Glomerular endothelial cell (primary cell): ENCODE results near the gene SCFD2. TPM values are rescaled to one million over a fixed set of nuclear protein-coding genes. Genes with fewer than 3 reads are reported as not detected.
"Not testable (repeated sequence)": the region's sequence is repeated elsewhere in the genome, so short reads cannot be mapped to it uniquely, and the experiment has no call there.

Experiments
- DNase-seq: peaks from one replicate; pipeline ENCODE4 v3.0.0-alpha.2; 2011; ENCODE audit warnings: low read depth, low spot score; ENCODE audit errors: extremely low read depth
- total RNA-seq: library from RNA; depleted of rRNA; stranded (reverse); fragments of >200 nt; gene quantifications from 2 replicates; pipeline ENCODE4 v1.2.3, GENCODE V29; 2015

Gene SCFD2
- total RNA-seq, 1 donor from 2014 or later, result 14.4 TPM

DNA sequence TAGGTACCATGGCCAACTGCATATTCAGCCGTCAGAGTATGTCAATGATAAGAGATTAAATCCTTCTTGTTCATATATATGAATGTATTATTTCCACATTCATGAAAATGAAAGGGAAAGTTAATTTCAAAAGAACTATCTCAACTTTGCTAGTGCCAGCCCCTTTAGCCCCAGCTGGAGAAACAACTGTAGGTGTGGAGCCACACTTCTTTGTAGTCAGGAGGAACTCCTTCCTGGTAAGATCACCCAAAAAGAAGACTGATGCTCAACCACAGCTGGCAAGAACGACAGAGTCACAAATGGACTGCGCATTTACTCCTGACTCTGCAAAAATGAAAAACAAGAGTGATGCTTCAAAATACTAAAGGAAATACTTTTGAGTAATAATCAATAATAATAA is 367.4 kb downstream of the SCFD2 start:
- DNase-seq, result no peak

GRCh38 chr4:52997132-52997416 is 368.8 kb downstream of the SCFD2 start:
- no peak for DNase-seq

GRCh38 chr4:52996261-52997131 is 369.4 kb downstream of the SCFD2 start:
- no peak for DNase-seq

GRCh38 chr4:52995360-52996030 is 370.4 kb downstream of the SCFD2 start:
- no peak for DNase-seq

DNA sequence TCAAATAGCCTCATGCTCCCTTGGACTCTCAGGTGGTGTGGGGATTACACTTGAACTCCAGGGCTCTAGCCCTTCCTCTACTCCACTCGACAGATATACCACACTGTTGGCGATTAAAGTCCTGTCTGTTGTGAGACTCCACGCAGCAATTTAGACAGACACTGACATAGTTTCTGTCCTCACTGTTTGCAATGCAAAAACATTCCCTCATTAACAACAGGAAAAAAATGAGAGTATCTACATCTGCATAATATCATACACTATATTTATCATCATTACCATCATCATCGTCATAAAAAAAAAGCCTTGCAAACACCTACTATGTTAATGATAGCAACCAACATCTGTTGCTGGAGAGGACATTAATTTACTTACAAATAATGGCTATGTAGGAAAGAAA is 371.3 kb downstream of the SCFD2 start:
- DNase-seq, result no peak

GRCh38 chr4:52993771-52994170 is 372.1 kb downstream of the SCFD2 start:
- DNase-seq, result no peak

DNA sequence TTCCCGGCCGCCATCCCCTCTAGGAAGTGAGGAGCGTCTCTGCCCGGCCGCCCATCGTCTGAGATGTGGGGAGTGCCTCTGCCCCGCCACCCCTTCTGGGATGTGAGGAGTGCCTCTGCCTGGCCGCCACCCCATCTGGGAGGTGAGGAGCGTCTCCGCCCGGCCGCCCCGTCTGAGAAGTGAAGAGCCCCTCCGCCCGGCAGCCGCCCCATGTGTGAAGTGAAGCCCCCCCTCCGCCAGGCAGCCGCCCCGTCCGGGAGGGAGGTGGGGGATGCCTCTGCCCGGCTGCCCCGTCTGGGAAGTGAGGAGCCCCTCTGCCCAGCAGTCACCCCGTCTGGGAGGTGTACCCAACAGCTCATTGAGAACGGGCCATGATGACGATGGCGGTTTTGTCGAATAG is 373.3 kb downstream of the SCFD2 start:
- not testable (repeated sequence) for DNase-seq

GRCh38 chr4:52991472-52991871 is 374.4 kb downstream of the SCFD2 start:
- DNase-seq, result no peak

DNA sequence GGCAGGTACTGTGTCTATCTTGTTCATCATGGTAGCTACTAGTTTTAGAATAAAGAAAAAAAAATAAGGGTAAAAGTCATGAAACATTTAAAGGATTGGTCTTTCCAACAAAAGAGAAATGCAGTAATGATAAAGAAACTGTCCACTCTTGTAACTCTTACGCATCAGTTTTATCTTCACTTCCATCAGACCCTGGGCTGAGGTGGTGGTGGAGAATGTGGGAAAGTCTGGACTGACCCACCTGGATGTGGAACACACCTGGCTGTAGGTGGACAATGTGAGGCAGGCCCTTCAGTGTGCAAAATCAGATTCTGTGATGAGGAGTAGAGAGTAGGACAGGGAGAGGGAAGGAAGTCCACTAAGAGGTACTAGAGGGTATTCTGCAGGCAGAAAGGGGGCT is 375.2 kb downstream of the SCFD2 start:
- DNase-seq, result no peak

DNA sequence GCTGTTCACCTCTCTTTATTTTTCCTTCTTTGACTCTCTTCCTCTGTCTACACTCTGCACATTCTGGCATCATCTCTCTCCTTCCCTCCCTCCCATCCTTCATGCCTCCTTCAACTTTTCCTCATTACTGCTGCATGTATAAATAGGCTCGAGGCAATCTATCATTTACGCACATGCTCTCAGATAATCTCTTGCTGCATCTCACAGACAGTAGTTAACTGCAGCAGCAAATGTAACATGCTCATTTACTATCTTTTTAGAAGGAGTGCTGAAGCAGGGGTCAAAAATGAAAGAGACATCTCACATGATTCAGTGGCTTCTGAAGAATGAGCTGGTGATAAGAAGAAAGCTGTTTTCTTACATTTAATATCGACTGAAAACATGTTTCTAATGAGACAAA is 376.0 kb downstream of the SCFD2 start:
- DNase-seq, result no peak

GRCh38 chr4:52987392-52988056 is 378.3 kb downstream of the SCFD2 start:
- no peak for DNase-seq

GRCh38 chr4:52984462-52984881 is 381.4 kb downstream of the SCFD2 start:
- no peak for DNase-seq

- peak; percentile 51 for DNase-seq
Observed at GRCh38 chr4:52983563-52984303, 382.1 kb downstream of the SCFD2 start.

GRCh38 chr4:52982946-52983340 is 382.9 kb downstream of the SCFD2 start:
- no peak for DNase-seq

GRCh38 chr4:52982255-52982945 is 383.5 kb downstream of the SCFD2 start:
- DNase-seq, result peak; percentile 41

DNA sequence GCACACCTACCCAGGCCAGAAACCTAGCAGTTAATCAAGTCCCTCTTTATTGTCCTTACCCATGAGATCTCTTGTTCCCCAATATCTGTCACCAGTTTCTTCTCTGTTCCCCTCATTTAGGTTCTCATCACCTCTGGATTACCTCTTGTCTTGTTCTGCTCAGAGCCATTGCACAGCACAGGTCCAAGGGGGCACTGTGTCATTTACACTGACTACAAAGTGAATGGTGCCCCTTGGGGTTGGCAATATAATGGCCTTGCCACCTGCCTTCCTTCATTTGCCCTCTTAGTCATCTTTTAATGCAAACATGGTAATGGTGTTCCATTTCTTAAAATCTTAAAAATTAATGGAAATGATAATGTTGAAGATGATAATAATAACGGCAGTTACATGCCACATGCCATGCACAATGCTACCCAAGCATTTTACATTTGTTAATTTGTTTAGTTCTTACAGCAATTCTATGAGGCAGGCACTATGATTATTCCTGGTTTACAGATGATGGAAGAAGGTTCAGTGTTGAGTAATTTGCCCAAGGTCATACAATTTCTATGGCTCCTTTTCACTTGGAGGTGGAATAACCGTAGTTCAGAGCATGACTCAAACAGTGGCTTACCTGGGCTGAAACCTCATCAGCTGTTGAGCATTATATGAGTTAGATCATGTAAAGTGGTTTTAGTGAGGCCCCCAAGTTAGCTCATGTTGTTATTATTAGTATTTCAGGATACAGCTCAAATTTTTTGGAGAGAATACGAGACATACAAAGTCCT is 385.9 kb downstream of the SCFD2 start:
- no peak for DNase-seq

DNA sequence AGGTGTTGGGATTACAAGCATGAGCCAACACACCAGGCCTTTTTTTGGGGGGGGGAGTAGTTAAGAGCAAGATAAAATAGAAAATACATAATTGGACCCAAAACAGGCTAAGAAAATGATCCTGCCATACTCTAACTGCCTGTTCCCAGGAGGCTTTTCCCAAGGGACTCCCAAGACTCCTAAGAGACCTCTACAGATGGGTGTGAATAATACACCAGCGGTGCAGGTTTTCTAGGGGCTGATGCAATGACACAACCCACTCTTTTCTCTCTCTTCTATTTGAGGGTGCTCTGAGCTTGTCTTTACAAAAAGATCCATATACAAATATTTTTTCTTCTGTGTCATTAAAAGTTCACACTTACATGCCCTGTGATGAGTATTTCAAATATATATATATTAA is 386.8 kb downstream of the SCFD2 start:
- DNase-seq, result no peak

DNA sequence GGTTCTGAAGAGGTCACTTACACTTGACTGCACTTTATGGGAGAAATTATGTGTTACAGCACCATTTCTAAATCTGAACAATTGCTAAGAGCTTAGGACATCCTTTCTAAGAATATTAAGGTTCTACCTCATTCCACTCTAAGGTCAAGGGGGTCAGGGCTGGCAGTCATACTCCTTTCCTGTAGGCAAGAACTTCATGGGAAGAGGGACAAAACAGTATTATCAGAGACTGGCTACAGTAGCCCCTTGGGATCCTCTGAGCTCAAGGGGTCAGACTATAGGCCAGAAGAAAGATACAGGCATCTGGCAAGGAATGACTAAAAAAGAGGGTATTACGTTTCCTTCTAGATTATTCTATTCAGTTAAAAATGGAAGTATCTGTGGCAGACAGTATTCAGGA is 388.6 kb downstream of the SCFD2 start:
- DNase-seq, result no peak

- DNase-seq, result no peak
Observed at GRCh38 chr4:52976523-52977230, 389.2 kb downstream of the SCFD2 start.
